ENCODE results near the gene MTUS2. TPM values are rescaled to one million over a fixed set of nuclear protein-coding genes. Genes with fewer than 3 reads are reported as not detected.

Gene MTUS2
- total RNA-seq, 4 donors from 2014 or later = 0.44 to 1.1 (median 0.48) TPM; not detected in 1

GRCh38 chr13:29421118-29421517 is 601.0 kb downstream of the MTUS2 start:
- DNase-seq (ENCODE audit: low spot score) = no peak
- no peak for ATAC-seq (ENCODE audit: low FRiP score)
- TF ChIP-seq CTCF (IDR thresholded peaks at IDR 0.05) = no peak

GRCh38 chr13:29422015-29422414 is 601.9 kb downstream of the MTUS2 start:
- no peak for ATAC-seq (ENCODE audit: low FRiP score)
- no peak for TF ChIP-seq CTCF (IDR thresholded peaks at IDR 0.05)
- no peak for DNase-seq (ENCODE audit: low spot score)

GRCh38 chr13:29423050-29423449 is 602.9 kb downstream of the MTUS2 start:
- no peak for TF ChIP-seq CTCF (IDR thresholded peaks at IDR 0.05)
- ATAC-seq (ENCODE audit: low FRiP score) (no peak), DNase-seq (ENCODE audit: low spot score) (no peak)

GRCh38 chr13:29427937-29428309 is 607.8 kb downstream of the MTUS2 start:
- ATAC-seq (ENCODE audit: low FRiP score) (no peak), DNase-seq (ENCODE audit: low spot score) (no peak)
- TF ChIP-seq CTCF (IDR thresholded peaks at IDR 0.05) = no peak

GRCh38 chr13:29428310-29429181 is 608.4 kb downstream of the MTUS2 start:
- peak; percentile 62 for ATAC-seq (ENCODE audit: low FRiP score)
- TF ChIP-seq CTCF (IDR thresholded peaks at IDR 0.05) = no peak
- no peak for DNase-seq (ENCODE audit: low spot score)

GRCh38 chr13:29429286-29429900 is 609.3 kb downstream of the MTUS2 start:
- TF ChIP-seq CTCF (IDR thresholded peaks at IDR 0.05) = no peak
- DNase-seq (ENCODE audit: low spot score) (no peak), ATAC-seq (ENCODE audit: low FRiP score) (no peak)
